Calu3 (cell line): ENCODE results near the gene ELMO1. TPM values are rescaled to one million over a fixed set of nuclear protein-coding genes. Genes with fewer than 3 reads are reported as not detected.

Experiments used
- BruUV-seq: library from RNA; stranded (reverse); fragments of 400-500 nt; replicated peaks from 2 replicates; lab custom pipeline; 2021; lab: Mats Ljungman, UMichigan
- CTCF ChIA-PET: fragments of 300-600 bp; sonication (Branson Sonifier 250); formaldehyde crosslinking; loops from one replicate; lab custom pipeline; 2022; ENCODE audit warnings: antibody characterized with exemption; lab: Charles Lee
- DNase-seq: peaks from one replicate; pipeline ENCODE4 v3.0.0; 2022
- H3K27ac Mint-ChIP-seq: one replicate; pipeline ENCODE4 v1.8.0; 2022; ENCODE audit warnings: mixed read lengths; ENCODE audit not compliant: unreplicated experiment
- H3K27me3 Mint-ChIP-seq: one replicate; pipeline ENCODE4 v1.8.0; 2022; ENCODE audit warnings: mixed read lengths; ENCODE audit not compliant: unreplicated experiment
- H3K36me3 Mint-ChIP-seq: one replicate; pipeline ENCODE4 v1.8.0; 2022; ENCODE audit warnings: mild to moderate bottlenecking, moderate library complexity, mixed read lengths; ENCODE audit not compliant: insufficient read depth, unreplicated experiment
- H3K4me1 Mint-ChIP-seq: one replicate; pipeline ENCODE4 v1.8.0; 2022; ENCODE audit warnings: mild to moderate bottlenecking, low read depth, mixed read lengths; ENCODE audit not compliant: unreplicated experiment
- H3K4me3 Mint-ChIP-seq: one replicate; pipeline ENCODE4 v1.8.0; 2022; ENCODE audit warnings: mild to moderate bottlenecking, low read depth, moderate library complexity, mixed read lengths; ENCODE audit not compliant: unreplicated experiment
- H3K9me3 Mint-ChIP-seq: one replicate; pipeline ENCODE4 v1.8.0; 2022; ENCODE audit warnings: low read depth, mixed read lengths; ENCODE audit not compliant: unreplicated experiment
- CTCF ChIP-seq: fragments of 200-600 bp; IDR thresholded peaks from one replicate; pipeline ENCODE4 v1.8.0; 2022; ENCODE audit warnings: antibody characterized with exemption; ENCODE audit not compliant: unreplicated experiment
- intact Hi-C: fragments of 100-400 bp; cut with micrococcal nuclease; formaldehyde crosslinking; loops from one replicate; pipeline ENCODE4 v1.10.0; 2022; ENCODE audit not compliant: unreplicated experiment
- total RNA-seq: library from RNA; stranded (reverse); gene quantifications from 2 replicates; pipeline ENCODE4 v1.2.3, GENCODE V29; 2022

The ELMO1 gene
- total RNA-seq, 1 experiment from 2014 or later: not detected

- TF ChIP-seq CTCF: no peak
- peaks cover 8% of the 10 kb centered on the region for H3K27me3 Mint-ChIP-seq
These were observed 39.2 kb downstream of the ELMO1 start for GRCh38 chr7:37409461-37409860.

GRCh38 chr7:37408291-37409228, 40.1 kb downstream of the ELMO1 start:
- no peak overlapping the region for H3K4me3 Mint-ChIP-seq
- H3K36me3 Mint-ChIP-seq: no peaks in the 10 kb centered on the region
- no TSS peak for BruUV-seq
- no peaks in the 10 kb centered on the region for H3K4me1 Mint-ChIP-seq
- intact Hi-C loops: no loop called here
- CTCF ChIA-PET: no interaction called here
- no peak for TF ChIP-seq CTCF
- peaks cover 8% of the 10 kb centered on the region for H3K27me3 Mint-ChIP-seq
- no peak for DNase-seq
- no peak overlapping the region for H3K27ac Mint-ChIP-seq
- peaks cover 2% of the 10 kb centered on the region for H3K9me3 Mint-ChIP-seq

More at GRCh38 chr7:37409461-37409860, 39.2 kb downstream of the ELMO1 start:
- Mint-ChIP-seq H3K4me3 (no peak overlapping the region), H3K9me3 (peaks cover 2% of the 10 kb centered on the region), H3K4me1 (no peaks in the 10 kb centered on the region), H3K36me3 (no peaks in the 10 kb centered on the region), H3K27ac (no peak overlapping the region)
- no peak for DNase-seq
- BruUV-seq: no TSS peak
- intact Hi-C loops: no loop called here
- CTCF ChIA-PET: no interaction called here

GRCh38 chr7:37405603-37406122, 43.0 kb downstream of the ELMO1 start:
- CTCF ChIA-PET: no interaction called here
- BruUV-seq: no TSS peak
- Mint-ChIP-seq H3K4me1 (no peaks in the 10 kb centered on the region), H3K9me3 (peaks cover 4% of the 10 kb centered on the region), H3K27me3 (peaks cover 8% of the 10 kb centered on the region), H3K27ac (no peak overlapping the region), H3K4me3 (no peak overlapping the region), H3K36me3 (no peaks in the 10 kb centered on the region)
- DNase-seq: no peak
- intact Hi-C loops: no loop called here
- no peak for TF ChIP-seq CTCF

- no peak overlapping the region for H3K4me3 Mint-ChIP-seq
- no peaks in the 10 kb centered on the region for H3K36me3 Mint-ChIP-seq
- no peak overlapping the region for H3K27ac Mint-ChIP-seq
- BruUV-seq: no TSS peak
- H3K9me3 Mint-ChIP-seq: peaks cover 7% of the 10 kb centered on the region
- CTCF ChIA-PET: no interaction called here
- TF ChIP-seq CTCF: no peak
- DNase-seq: no peak
- peaks cover 8% of the 10 kb centered on the region for H3K27me3 Mint-ChIP-seq
- intact Hi-C loops: no loop called here
- H3K4me1 Mint-ChIP-seq: no peaks in the 10 kb centered on the region
These were observed 43.5 kb downstream of the ELMO1 start for GRCh38 chr7:37405128-37405527.
